Hepatocyte (in vitro differentiated cells): ENCODE results near the gene TSEN15. TPM values are rescaled to one million over a fixed set of nuclear protein-coding genes. Genes with fewer than 3 reads are reported as not detected.

Experiments
- DNase-seq: peaks from one replicate; pipeline ENCODE4 v3.0.0-alpha.2; 2016; ENCODE audit warnings: low spot score
- H2AFZ ChIP-seq: fragments of 200-600 bp; sonication (generic); 2 replicates; pipeline ENCODE4 v1.6.0; 2016; ENCODE audit warnings: antibody characterized with exemption, mild to moderate bottlenecking
- H3K27ac ChIP-seq: fragments of 200-600 bp; sonication (generic); 2 replicates; pipeline ENCODE4 v1.5.1; 2016; ENCODE audit warnings: mild to moderate bottlenecking
- H3K27me3 ChIP-seq: fragments of 200-600 bp; sonication (generic); 2 replicates; pipeline ENCODE4 v1.6.1; 2016
- H3K36me3 ChIP-seq: fragments of 200-600 bp; sonication (generic); replicated peaks from 2 replicates; pipeline ENCODE4 v1.5.1; 2016; ENCODE audit warnings: low read depth; ENCODE audit not compliant: insufficient read depth
- H3K4me1 ChIP-seq: fragments of 200-600 bp; sonication (generic); 2 replicates; pipeline ENCODE4 v1.5.1; 2016; ENCODE audit warnings: mild to moderate bottlenecking, moderate library complexity; ENCODE audit not compliant: insufficient read depth
- H3K4me2 ChIP-seq: fragments of 200-600 bp; sonication (generic); 2 replicates; pipeline ENCODE4 v1.6.0; 2016
- H3K4me3 ChIP-seq: fragments of 200-600 bp; sonication (generic); 2 replicates; pipeline ENCODE4 v1.5.1; 2016; ENCODE audit warnings: mild to moderate bottlenecking
- H3K79me2 ChIP-seq: fragments of 200-600 bp; sonication (generic); 2 replicates; pipeline ENCODE4 v1.6.0; 2017; ENCODE audit warnings: mild to moderate bottlenecking
- H3K9me2 ChIP-seq: fragments of 200-600 bp; sonication (generic); replicated peaks from 2 replicates; pipeline ENCODE4 v1.6.0; 2017; ENCODE audit warnings: mild to moderate bottlenecking; ENCODE audit not compliant: insufficient read depth
- H3K9me3 ChIP-seq: fragments of 200-600 bp; sonication (generic); 2 replicates; pipeline ENCODE4 v1.5.1; 2016; ENCODE audit warnings: low read depth, mild to moderate bottlenecking
- H4K20me1 ChIP-seq: fragments of 200-600 bp; sonication (generic); 2 replicates; pipeline ENCODE4 v1.6.0; 2016; ENCODE audit warnings: mild to moderate bottlenecking; ENCODE audit not compliant: insufficient read depth, poor library complexity, severe bottlenecking
- CTCF ChIP-seq: fragments of 200-600 bp; sonication (generic); IDR thresholded peaks from 2 replicates; pipeline ENCODE4 v1.5.1; 2016; ENCODE audit warnings: antibody characterized with exemption, mild to moderate bottlenecking; ENCODE audit not compliant: poor library complexity
- EZH2 ChIP-seq: fragments of 200-600 bp; sonication (generic); IDR thresholded peaks from 2 replicates; pipeline ENCODE4 v1.6.1; 2016; ENCODE audit warnings: antibody characterized with exemption, mild to moderate bottlenecking, borderline replicate concordance
- EZH2phosphoT487 ChIP-seq: fragments of 200-600 bp; sonication (generic); IDR thresholded peaks from one replicate; pipeline ENCODE4 v1.6.1; 2018; ENCODE audit warnings: antibody characterized with exemption, mild to moderate bottlenecking, low read depth, moderate library complexity; ENCODE audit not compliant: unreplicated experiment, severe bottlenecking
- WGBS: methylation state at CpG from one replicate; pipeline ENCODE4 v1.1.6; 2016; ENCODE audit warnings: low lambda C conversion rate; ENCODE audit errors: missing lambda C conversion rate; 5-methylcytosine and 5-hydroxymethylcytosine counted together
- polyA plus RNA-seq: library from polyadenylated mRNA; unstranded; fragments of >200 nt; fragmentation: Nextera tagmentation; extraction: Ambion mirVana; gene quantifications from 2 replicates; pipeline ENCODE4 v1.2.1, GENCODE V29; 2016
- total RNA-seq: library from RNA; depleted of rRNA; stranded (reverse); fragments of >200 nt; gene quantifications from 2 replicates; pipeline ENCODE4 v1.2.3, GENCODE V29; 2014

The TSEN15 gene
- total and polyA plus RNA-seq, 2 experiments from 2014 or later: 35.7 to 46.5 TPM

DNA sequence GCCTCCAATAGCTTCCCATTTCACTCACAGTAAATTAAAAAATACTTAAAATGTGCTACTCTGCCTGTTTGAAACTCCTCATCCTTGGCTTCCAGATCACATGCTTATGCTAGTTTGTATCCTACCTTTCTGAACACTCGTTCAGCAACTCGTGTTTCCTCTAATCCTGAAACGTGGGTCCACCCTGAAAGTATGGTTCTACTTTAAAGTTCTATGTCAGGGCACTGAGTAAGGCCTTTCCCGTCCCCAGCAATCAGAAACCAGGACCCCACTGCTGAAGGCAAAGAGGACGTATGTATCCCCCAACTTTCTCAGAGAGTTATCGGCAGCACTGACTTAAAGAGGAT lies 419 bp upstream of the TSEN15 start:
- Histone ChIP-seq H3K4me3 (peak overlapping the region; percentile 85), H3K27ac (peak overlapping the region; percentile 98), H3K9me3 (no peaks in the 10 kb centered on the region), H3K4me2 (peak overlapping the region; percentile 90), H3K9me2 (no peaks in the 10 kb centered on the region), H3K4me1 (peaks cover 9% of the 10 kb centered on the region), H4K20me1 (no peaks in the 10 kb centered on the region), H3K36me3 (no peaks in the 10 kb centered on the region), H2AFZ (peak overlapping the region; percentile 88), H3K79me2 (peaks cover 19% of the 10 kb centered on the region), H3K27me3 (no peaks in the 10 kb centered on the region)
- 2% methylated on average over 6 of the region's 6 CpGs for WGBS
- no peak for DNase-seq
- TF ChIP-seq CTCF (no peak), EZH2 (no peak), EZH2phosphoT487 (no peak)

GRCh38 chr1:184052194-184052559 lies 647 bp downstream of the TSEN15 start:
- peak overlapping the region; percentile 85 for H3K4me3 ChIP-seq
- H3K9me2 ChIP-seq: no peaks in the 10 kb centered on the region
- WGBS: 15% methylated on average over 7 of the region's 7 CpGs
- peak overlapping the region; percentile 90 for H3K4me2 ChIP-seq
- H3K9me3 ChIP-seq: no peaks in the 10 kb centered on the region
- TF ChIP-seq CTCF: no peak
- TF ChIP-seq EZH2: no peak
- no peak for TF ChIP-seq EZH2phosphoT487
- H4K20me1 ChIP-seq: no peaks in the 10 kb centered on the region
- no peaks in the 10 kb centered on the region for H3K36me3 ChIP-seq
- no peaks in the 10 kb centered on the region for H3K27me3 ChIP-seq
- H3K4me1 ChIP-seq: peaks cover 9% of the 10 kb centered on the region
- H2AFZ ChIP-seq: peak overlapping the region; percentile 88
- H3K79me2 ChIP-seq: peaks cover 19% of the 10 kb centered on the region
- DNase-seq: no peak
- peak overlapping the region; percentile 98 for H3K27ac ChIP-seq

GRCh38 chr1:184052750-184053149 lies 1.2 kb downstream of the TSEN15 start:
- Histone ChIP-seq H3K79me2 (peaks cover 20% of the 10 kb centered on the region), H3K27me3 (no peaks in the 10 kb centered on the region), H3K4me2 (peak overlapping the region; percentile 90), H2AFZ (peak overlapping the region; percentile 88), H3K4me3 (peak overlapping the region; percentile 85), H3K27ac (no peak overlapping the region), H3K4me1 (peaks cover 9% of the 10 kb centered on the region), H3K9me3 (no peaks in the 10 kb centered on the region), H3K9me2 (no peaks in the 10 kb centered on the region), H4K20me1 (no peaks in the 10 kb centered on the region), H3K36me3 (no peaks in the 10 kb centered on the region)
- 75% methylated on average over 3 of the region's 3 CpGs for WGBS
- TF ChIP-seq EZH2 (no peak), CTCF (no peak), EZH2phosphoT487 (no peak)
- no peak for DNase-seq

- Histone ChIP-seq H3K4me2 (peak overlapping the region; percentile 90), H3K36me3 (no peaks in the 10 kb centered on the region)
- DNase-seq: no peak
These were observed 2.4 kb downstream of the TSEN15 start for GRCh38 chr1:184053881-184054280.

More at GRCh38 chr1:184053881-184054280, 2.4 kb downstream of the TSEN15 start:
- Histone ChIP-seq H3K79me2 (peaks cover 27% of the 10 kb centered on the region), H3K27me3 (no peaks in the 10 kb centered on the region), H3K9me2 (no peaks in the 10 kb centered on the region), H3K27ac (no peak overlapping the region), H3K4me3 (no peak overlapping the region), H4K20me1 (no peaks in the 10 kb centered on the region), H3K4me1 (peaks cover 9% of the 10 kb centered on the region), H2AFZ (no peak overlapping the region), H3K9me3 (no peaks in the 10 kb centered on the region)
- TF ChIP-seq EZH2 (no peak), EZH2phosphoT487 (no peak), CTCF (no peak)
